IMR-90 (cell line): Measurements from ENCODE around the gene CASP1. TPM values are rescaled to one million over a fixed set of nuclear protein-coding genes. Genes with fewer than 3 reads are reported as not detected.

Experiments used
- ATAC-seq: fragments of 200-7000 bp; cut with Tn5 transposase; 2 replicates; pipeline ENCODE4 v1.9.1; 2020; ENCODE audit warnings: low read depth, mild to moderate bottlenecking, moderate library complexity
- BruUV-seq: library from RNA; stranded (reverse); fragments of 400-500 nt; replicated peaks from 2 replicates; lab custom pipeline; 2021; lab: Mats Ljungman, UMichigan
- CTCF ChIA-PET: fragments of 300-600 bp; formaldehyde crosslinking; extraction: SDS; loops from one replicate; lab custom pipeline; 2021; ENCODE audit warnings: antibody characterized with exemption; lab: Yijun Ruan, JAX
- POLR2A ChIA-PET: fragments of 300-600 bp; sonication (Branson Sonifier 250); formaldehyde crosslinking; loops from one replicate; lab custom pipeline; 2022; ENCODE audit warnings: antibody characterized with exemption; ENCODE audit not compliant: unreplicated experiment; lab: Charles Lee
- DNase-seq: peaks from one replicate; pipeline ENCODE4 v3.0.0; 2013
- H2AFZ ChIP-seq: replicated peaks from 2 replicates; pipeline ENCODE3; 2013; ENCODE audit warnings: low read length, mild to moderate bottlenecking; ENCODE audit not compliant: poor library complexity
- H2AK5ac ChIP-seq: 2 replicates; pipeline ENCODE4 v1.6.1; 2013; ENCODE audit warnings: low read depth, low read length, inconsistent platforms
- H2AK9ac ChIP-seq: replicated peaks from 2 replicates; pipeline ENCODE3; 2013; ENCODE audit warnings: mild to moderate bottlenecking, low read depth, low read length, moderate library complexity; ENCODE audit not compliant: poor library complexity
- H2BK120ac ChIP-seq: 2 replicates; pipeline ENCODE4 v1.6.1; 2013; ENCODE audit warnings: low read depth, low read length, inconsistent platforms
- H2BK15ac ChIP-seq: 3 replicates; pipeline ENCODE4 v1.6.1; 2013; ENCODE audit warnings: low read depth, low read length, inconsistent platforms
- H2BK20ac ChIP-seq: 2 replicates; pipeline ENCODE4 v1.6.1; 2013; ENCODE audit warnings: low read depth, mild to moderate bottlenecking, inconsistent platforms, low read length, moderate library complexity
- H2BK5ac ChIP-seq: 2 replicates; pipeline ENCODE4 v1.6.1; 2013; ENCODE audit warnings: mild to moderate bottlenecking, low read depth, low read length, inconsistent platforms; ENCODE audit not compliant: poor library complexity, severe bottlenecking
- H3K14ac ChIP-seq: replicated peaks from 2 replicates; pipeline ENCODE4 v1.6.1; 2013; ENCODE audit warnings: low read depth, low read length, inconsistent platforms
- H3K18ac ChIP-seq: 2 replicates; pipeline ENCODE4 v1.6.1; 2013; ENCODE audit warnings: low read depth, low read length, control low read depth
- H3K23ac ChIP-seq: 2 replicates; pipeline ENCODE4 v1.6.1; 2013; ENCODE audit warnings: low read depth, low read length, inconsistent platforms
- H3K27ac ChIP-seq: 2 replicates; pipeline ENCODE4 v1.5.1; 2013; ENCODE audit warnings: mild to moderate bottlenecking, control low read depth, low read length; ENCODE audit not compliant: insufficient read depth
- H3K27me3 ChIP-seq: 2 replicates; pipeline ENCODE4 v1.6.1; 2013; ENCODE audit warnings: low read length; ENCODE audit not compliant: control insufficient read depth, insufficient read depth
- H3K36me3 ChIP-seq: 2 replicates; pipeline ENCODE4 v1.6.1; 2013; ENCODE audit warnings: low read length, mixed read lengths; ENCODE audit not compliant: control insufficient read depth, insufficient read depth
- H3K4ac ChIP-seq: 2 replicates; pipeline ENCODE4 v1.6.1; 2013; ENCODE audit warnings: low read depth, low read length, inconsistent platforms
- H3K4me1 ChIP-seq: 2 replicates; pipeline ENCODE4 v1.6.1; 2013; ENCODE audit warnings: low read length, mixed read lengths; ENCODE audit not compliant: control insufficient read depth, insufficient read depth
- H3K4me2 ChIP-seq: 2 replicates; pipeline ENCODE4 v1.6.1; 2013; ENCODE audit warnings: low read depth, mild to moderate bottlenecking, control low read depth, low read length, moderate library complexity
- H3K4me3 ChIP-seq: 2 replicates; pipeline ENCODE4 v1.5.1; 2013; ENCODE audit warnings: low read depth, mild to moderate bottlenecking, control low read depth, low read length, moderate library complexity; ENCODE audit not compliant: insufficient read depth
- H3K56ac ChIP-seq: 2 replicates; pipeline ENCODE4 v1.6.1; 2013; ENCODE audit warnings: low read length, inconsistent platforms; ENCODE audit not compliant: insufficient read depth; ENCODE audit errors: extremely low read depth
- H3K79me1 ChIP-seq, 2 experiments: 2 replicates each; pipeline ENCODE4 v1.6.1; 2013; ENCODE audit warnings: low read length in 2 of 2, inconsistent platforms in 1 of 2, low read depth in 1 of 2
- H3K9ac ChIP-seq: 2 replicates; pipeline ENCODE4 v1.6.1; 2013; ENCODE audit warnings: low read depth, low read length, control low read depth
- H3K9me1 ChIP-seq: 2 replicates; pipeline ENCODE4 v1.6.1; 2013; ENCODE audit warnings: low read length, inconsistent platforms; ENCODE audit not compliant: insufficient read depth
- H3K9me3 ChIP-seq: 2 replicates; pipeline ENCODE4 v1.6.1; 2013; ENCODE audit warnings: low read length; ENCODE audit not compliant: control insufficient read depth, insufficient read depth
- H4K20me1 ChIP-seq: 2 replicates; pipeline ENCODE4 v1.6.1; 2013; ENCODE audit warnings: low read length, inconsistent platforms; ENCODE audit not compliant: insufficient read depth
- H4K5ac ChIP-seq: 2 replicates; pipeline ENCODE4 v1.6.1; 2013; ENCODE audit warnings: mild to moderate bottlenecking, low read depth, low read length, control low read depth
- H4K8ac ChIP-seq, 2 experiments: 2 replicates each; pipeline ENCODE4 v1.6.1; 2013; ENCODE audit warnings: low read depth in 2 of 2, low read length in 2 of 2, control low read depth in 1 of 2, inconsistent platforms in 1 of 2
- H4K91ac ChIP-seq: 2 replicates; pipeline ENCODE4 v1.6.1; 2013; ENCODE audit warnings: low read depth, low read length, inconsistent platforms; ENCODE audit not compliant: insufficient read depth
- BHLHE40 ChIP-seq: fragments of 150-350 bp; IDR thresholded peaks from 2 replicates; pipeline ENCODE4 v1.6.1; 2016; ENCODE audit warnings: mild to moderate bottlenecking, low read depth, low read length
- CEBPB ChIP-seq: IDR thresholded peaks from 2 replicates; pipeline ENCODE4 v1.6.1; 2012; ENCODE audit warnings: low read depth, low read length, improper control_type of control experiment
- CHD1 ChIP-seq: IDR thresholded peaks from 2 replicates; pipeline ENCODE4 v1.6.1; 2012; ENCODE audit warnings: low read depth, low read length, improper control_type of control experiment
- CTCF ChIP-seq: conservative IDR thresholded peaks from 2 replicates; pipeline ENCODE4 v1.5.1; 2012; ENCODE audit warnings: mild to moderate bottlenecking, low read depth, low read length, improper control_type of control experiment
- FOS ChIP-seq: fragments of 150-350 bp; IDR thresholded peaks from 2 replicates; pipeline ENCODE4 v1.6.1; 2016; ENCODE audit warnings: low read depth, low read length
- MAFK ChIP-seq: IDR thresholded peaks from 2 replicates; pipeline ENCODE4 v1.6.1; 2012; ENCODE audit warnings: low read depth, low read length, improper control_type of control experiment
- MAZ ChIP-seq: IDR thresholded peaks from 2 replicates; pipeline ENCODE4 v1.6.1; 2012; ENCODE audit warnings: low read depth, mild to moderate bottlenecking, low read length, improper control_type of control experiment, moderate library complexity, borderline replicate concordance
- MXI1 ChIP-seq: IDR thresholded peaks from 2 replicates; pipeline ENCODE4 v1.6.1; 2012; ENCODE audit warnings: low read depth, mild to moderate bottlenecking, low read length, moderate library complexity, borderline replicate concordance
- NFE2L2 ChIP-seq: fragments of 150-350 bp; IDR thresholded peaks from 2 replicates; pipeline ENCODE4 v1.6.1; 2016; ENCODE audit warnings: low read depth, mild to moderate bottlenecking, low read length
- POLR2A ChIP-seq: IDR thresholded peaks from 2 replicates; pipeline ENCODE4 v1.6.1; 2012; ENCODE audit warnings: mild to moderate bottlenecking, low read depth, low read length
- RAD21 ChIP-seq: IDR thresholded peaks from 2 replicates; pipeline ENCODE4 v1.6.1; 2012; ENCODE audit warnings: low read length, improper control_type of control experiment
- RCOR1 ChIP-seq: IDR thresholded peaks from 2 replicates; pipeline ENCODE4 v1.6.1; 2012; ENCODE audit warnings: mild to moderate bottlenecking, low read length, improper control_type of control experiment; ENCODE audit not compliant: insufficient replicate concordance
- SMC3 ChIP-seq: fragments of 150-350 bp; IDR thresholded peaks from 2 replicates; pipeline ENCODE4 v1.6.1; 2016; ENCODE audit warnings: low read depth, mild to moderate bottlenecking, antibody characterized with exemption, low read length, moderate library complexity
- USF2 ChIP-seq: fragments of 150-350 bp; IDR thresholded peaks from 2 replicates; pipeline ENCODE4 v1.6.1; 2017; ENCODE audit warnings: mild to moderate bottlenecking, antibody characterized with exemption, low read length, low read depth
- WGBS, 2 experiments: methylation state at CpG; one replicate each; pipeline versions ENCODE4 v1.1.5 to v1.1.7; 2013; ENCODE audit warnings: missing lambda C conversion rate in 2 of 2; ENCODE audit not compliant: insufficient read length in 1 of 2; ENCODE audit errors: extremely low coverage in 2 of 2; 5-methylcytosine and 5-hydroxymethylcytosine counted together
- dilution Hi-C: fragments of 300-500 bp; cut with HindIII; formaldehyde crosslinking; loops from one replicate; pipeline ENCODE4 v1.14.3; 2018; ENCODE audit warnings: low sequenced_read_pairs; ENCODE audit not compliant: unreplicated experiment
- in situ Hi-C: fragments of 300-500 bp; cut with MboI; formaldehyde crosslinking; loops from 3 replicates; pipeline ENCODE4 v1.14.3; 2019; ENCODE audit warnings: low sequenced_read_pairs, inconsistent platforms, mixed read lengths
- intact Hi-C: fragments of 100-400 bp; cut with micrococcal nuclease; formaldehyde crosslinking; loops from 2 replicates; pipeline ENCODE4 v1.10.0; 2022
- polyA plus RNA-seq, 3 experiments: library from polyadenylated mRNA; depleted of rRNA; stranded (reverse); fragments of >200 nt; gene quantifications; 2 replicates each; pipeline ENCODE4 v1.2.3, GENCODE V29; 2012; ENCODE audit warnings: low replicate concordance in 1 of 3
- total RNA-seq: library from RNA; depleted of rRNA; stranded (reverse); fragments of >200 nt; gene quantifications from 2 replicates; pipeline ENCODE4 v1.2.3, GENCODE V29; 2012

The CASP1 gene
- total and polyA plus RNA-seq, 2 of the 4 experiments (the other 2 are of a cell fraction) = 12.5 to 31.2 TPM

- H3K9me1 ChIP-seq = no peaks in the 10 kb centered on the region
- H2AK9ac ChIP-seq = no peak overlapping the region
- H2AK5ac ChIP-seq = no peak overlapping the region
- H3K14ac ChIP-seq = no peak overlapping the region
- H4K8ac ChIP-seq = no peak overlapping the region
- no peaks in the 10 kb centered on the region for H3K79me1 ChIP-seq
- H3K27ac ChIP-seq = no peak overlapping the region
- no peaks in the 10 kb centered on the region for H3K36me3 ChIP-seq
- H3K23ac ChIP-seq = no peak overlapping the region
- no peak overlapping the region for H2BK20ac ChIP-seq
- no peak overlapping the region for H3K56ac ChIP-seq
- no peak overlapping the region for H2BK5ac ChIP-seq
- in situ Hi-C loops = no loop called here
- H3K18ac ChIP-seq = no peak overlapping the region
- WGBS, 2 experiments = no CpG with 5 or more reads among the region's 1 CpG
- H4K91ac ChIP-seq = no peak overlapping the region
- TF ChIP-seq CEBPB = no peak
- no peak for TF ChIP-seq USF2
- TF ChIP-seq BHLHE40 = no peak
- no peak for TF ChIP-seq SMC3
- no peak for TF ChIP-seq RAD21
- no peak for TF ChIP-seq CHD1
- no peak for TF ChIP-seq POLR2A
- TF ChIP-seq NFE2L2 = no peak
- no peak for TF ChIP-seq FOS
- TF ChIP-seq RCOR1 = no peak
- TF ChIP-seq MAFK = no peak
- TF ChIP-seq MXI1 = no peak
- no peak for TF ChIP-seq CTCF
- no peak for TF ChIP-seq MAZ
- no peak overlapping the region for H3K9ac ChIP-seq
- no peaks in the 10 kb centered on the region for H3K4me1 ChIP-seq
- BruUV-seq = no TSS peak
- no peak overlapping the region for H3K4ac ChIP-seq
- POLR2A ChIA-PET = no interaction called here
- no peak for ATAC-seq
- dilution Hi-C loops = no loop called here
- H2BK120ac ChIP-seq = no peak overlapping the region
- CTCF ChIA-PET = no interaction called here
- H3K27me3 ChIP-seq = no peaks in the 10 kb centered on the region
- no peak overlapping the region for H2AFZ ChIP-seq
- no peak overlapping the region for H3K4me3 ChIP-seq
- H3K9me3 ChIP-seq = no peaks in the 10 kb centered on the region
- DNase-seq = no peak
- H4K5ac ChIP-seq = no peak overlapping the region
- no peak overlapping the region for H2BK15ac ChIP-seq
- H4K20me1 ChIP-seq = no peaks in the 10 kb centered on the region
- intact Hi-C loops = no loop called here
- no peak overlapping the region for H3K4me2 ChIP-seq
These were observed 21.5 kb upstream of the CASP1 start for GRCh38 chr11:105056446-105056845.
